ENCODE data around the gene ZNF106. TPM values are rescaled to one million over a fixed set of nuclear protein-coding genes. Genes with fewer than 3 reads are reported as not detected.
A peak's percentile ranks its signal among the peaks of the same experiment; 100 is the strongest.

The ZNF106 gene
- total RNA-seq, 1 donor from 2014 or later, result 57.2 TPM

DNA sequence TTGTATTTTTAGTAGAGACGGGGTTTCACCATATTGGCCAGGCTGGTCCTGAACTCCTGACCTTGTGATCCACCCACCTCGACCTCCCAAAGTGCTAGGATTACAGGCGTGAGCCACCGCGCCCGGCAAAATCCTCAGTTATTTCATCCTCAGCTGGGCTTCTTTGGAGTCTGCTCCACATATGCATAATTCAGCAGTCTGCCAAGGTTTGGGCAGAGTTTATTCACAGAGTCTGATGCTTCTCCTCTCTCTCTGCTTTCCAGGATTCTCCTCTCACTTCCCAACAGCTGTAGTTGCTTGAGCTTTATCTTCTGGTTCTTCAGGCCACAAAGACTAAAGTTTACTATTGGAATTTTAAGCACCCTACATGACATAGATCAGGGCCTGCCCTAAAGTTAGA is 8.2 kb downstream of the ZNF106 start:
- DNase-seq (ENCODE audit: low read depth, low spot score), result no peak

DNA sequence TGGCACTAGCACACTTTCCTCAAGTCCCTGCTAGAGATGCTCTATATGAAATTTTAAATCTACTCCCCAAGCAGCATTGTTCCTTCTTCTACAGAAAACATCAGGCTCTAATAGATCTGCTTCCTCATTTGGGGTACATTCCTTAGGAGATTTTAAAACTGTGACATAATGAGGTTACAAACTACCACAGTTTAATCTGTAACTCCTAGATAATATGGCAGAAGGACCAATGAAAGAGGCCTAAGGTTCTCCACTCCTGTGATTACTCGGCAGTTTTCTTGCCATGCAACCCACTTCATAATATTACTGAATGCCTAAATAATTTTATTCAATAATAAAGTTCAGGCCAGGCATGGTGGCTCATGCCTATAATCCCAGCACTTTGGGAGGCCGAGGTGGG is 16.1 kb downstream of the ZNF106 start:
- no peak for DNase-seq (ENCODE audit: low read depth, low spot score)

DNA sequence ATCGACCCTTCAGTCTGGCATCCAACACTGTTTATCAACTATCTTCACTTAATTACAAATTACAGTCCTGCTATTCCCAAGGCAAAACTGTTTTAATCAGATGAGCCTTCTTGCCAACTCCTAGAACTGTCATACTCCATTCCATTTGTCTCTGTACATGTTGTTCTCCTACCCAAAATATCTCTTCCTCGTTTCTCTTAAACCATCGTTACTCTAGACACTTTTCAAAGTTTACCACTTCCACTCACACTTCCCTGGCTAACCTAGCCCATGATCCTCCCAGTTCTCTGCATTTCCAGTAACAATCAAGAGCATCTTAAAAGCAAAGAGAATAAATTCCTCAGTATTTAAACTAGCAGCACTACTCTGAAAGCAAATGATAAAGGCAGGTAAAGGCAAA is 19.9 kb downstream of the ZNF106 start:
- no peak for DNase-seq (ENCODE audit: low read depth, low spot score)

DNA sequence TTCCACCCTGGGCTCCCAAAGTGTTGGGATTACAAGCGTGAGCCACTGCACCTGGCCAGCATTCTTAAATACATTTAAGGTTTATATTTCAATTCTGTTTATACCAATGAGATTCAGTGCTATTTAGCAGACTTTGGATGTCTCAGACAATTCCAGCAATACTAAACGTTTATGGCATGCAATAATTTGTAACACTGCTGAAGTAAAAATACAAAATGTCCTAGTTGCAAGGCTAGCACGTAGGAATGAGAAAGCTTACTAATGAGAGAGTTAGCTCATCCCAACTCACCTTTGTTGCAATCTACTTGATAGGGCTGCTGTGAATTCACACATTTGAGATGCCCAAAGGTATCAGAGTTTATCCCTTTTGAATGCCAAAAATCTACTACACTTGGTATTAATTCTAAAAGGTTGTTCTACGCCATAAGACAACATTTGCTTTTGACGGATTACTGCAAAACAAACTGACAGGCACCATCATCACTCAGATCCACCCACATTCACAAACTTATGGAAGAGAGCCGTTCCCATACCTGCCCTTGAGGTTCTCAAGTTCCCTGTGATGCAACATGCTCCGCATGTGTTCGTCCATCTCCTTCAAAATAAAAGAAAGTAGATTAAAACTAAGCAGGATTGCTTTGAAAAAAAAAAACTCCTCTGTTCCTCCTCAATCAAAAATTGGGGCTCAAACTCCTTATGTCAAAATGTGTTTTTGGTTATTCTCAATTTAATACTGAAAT is 25.3 kb downstream of the ZNF106 start:
- DNase-seq (ENCODE audit: low read depth, low spot score), result no peak

DNA sequence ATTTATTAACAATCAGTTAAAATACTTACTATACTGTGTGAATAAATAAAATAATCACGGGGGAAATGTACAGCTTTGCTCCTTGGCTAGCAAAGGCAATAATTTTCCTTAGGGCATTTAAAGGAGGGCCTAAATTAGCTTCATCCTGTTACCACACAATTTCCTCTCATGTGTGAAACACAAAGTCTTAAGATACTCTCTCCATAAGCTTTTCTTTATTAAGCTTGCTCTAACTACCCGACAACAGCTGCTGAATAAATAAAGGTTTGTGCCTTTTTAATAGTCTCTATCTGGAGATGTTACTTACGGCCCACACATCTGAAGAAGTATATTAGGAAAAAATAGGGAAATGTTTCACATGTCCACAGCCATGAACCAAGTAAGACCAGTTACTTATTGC is 29.7 kb downstream of the ZNF106 start:
- DNase-seq (ENCODE audit: low read depth, low spot score), result no peak

DNA sequence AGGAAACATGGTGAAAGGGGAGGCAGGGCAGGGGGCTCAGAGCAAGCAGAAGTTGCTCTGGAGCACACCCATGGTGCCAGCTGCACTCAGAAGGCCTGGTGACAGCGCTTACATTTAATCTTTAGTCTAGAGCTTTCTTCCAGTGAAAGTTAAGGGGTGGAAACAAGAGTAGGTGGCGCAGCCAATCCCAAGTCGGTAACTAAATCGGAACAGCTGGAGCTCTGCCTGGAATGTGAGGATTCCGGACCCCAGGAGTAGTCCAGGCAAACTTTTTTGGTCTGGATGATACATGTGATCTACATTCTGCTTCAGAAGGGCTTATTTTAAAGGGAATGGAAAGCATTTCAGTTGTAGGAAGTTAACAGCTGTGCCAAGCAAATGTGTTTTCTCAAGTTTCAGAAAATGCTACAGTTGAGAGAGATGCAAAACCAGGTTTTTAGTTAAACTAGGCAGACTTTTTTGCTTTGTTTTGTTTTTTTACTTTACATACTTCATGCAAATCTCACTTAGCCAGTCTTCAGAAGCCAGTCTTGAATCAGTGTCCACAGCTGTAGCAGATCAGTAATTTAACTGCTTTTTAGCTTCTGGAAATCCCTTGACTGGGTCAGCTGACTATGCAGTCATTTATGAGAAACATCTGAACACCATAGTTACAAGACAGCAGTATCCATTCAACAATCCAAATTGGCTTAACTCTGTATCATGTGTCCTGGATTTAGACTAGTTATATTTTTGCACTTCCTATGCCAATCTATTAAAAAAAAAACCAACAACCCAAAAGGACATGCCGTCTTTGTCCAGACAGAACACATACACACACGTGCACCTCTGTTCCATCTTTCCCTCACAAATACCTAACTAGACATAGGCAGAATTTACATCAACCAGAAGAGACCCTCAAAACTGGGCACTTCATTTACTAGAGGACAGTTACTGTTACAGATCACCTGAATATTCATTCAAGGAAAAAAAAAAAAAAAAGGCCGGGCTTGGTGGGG is 33.2 kb downstream of the ZNF106 start:
- peak; percentile 64 for DNase-seq (ENCODE audit: low read depth, low spot score)

DNA sequence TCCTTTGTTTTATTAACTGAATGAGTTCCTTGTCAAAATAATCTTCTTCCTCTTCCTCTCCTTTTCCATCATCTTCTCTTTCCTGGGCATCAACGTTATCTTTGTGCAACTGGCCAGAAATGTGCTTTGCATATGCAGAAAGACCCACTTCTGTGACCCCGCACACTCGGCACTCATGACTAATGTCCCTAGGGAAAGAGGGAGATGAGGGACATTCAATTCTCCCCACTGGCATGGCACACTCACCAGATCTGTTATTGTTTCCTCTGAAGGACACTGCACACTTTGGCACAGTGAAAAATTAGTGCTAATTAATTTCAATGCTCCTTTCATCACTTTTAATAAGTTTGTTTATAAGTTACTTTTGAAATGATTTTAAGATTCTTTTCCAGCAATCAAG is 34.0 kb downstream of the ZNF106 start:
- no peak for DNase-seq (ENCODE audit: low read depth, low spot score)

DNA sequence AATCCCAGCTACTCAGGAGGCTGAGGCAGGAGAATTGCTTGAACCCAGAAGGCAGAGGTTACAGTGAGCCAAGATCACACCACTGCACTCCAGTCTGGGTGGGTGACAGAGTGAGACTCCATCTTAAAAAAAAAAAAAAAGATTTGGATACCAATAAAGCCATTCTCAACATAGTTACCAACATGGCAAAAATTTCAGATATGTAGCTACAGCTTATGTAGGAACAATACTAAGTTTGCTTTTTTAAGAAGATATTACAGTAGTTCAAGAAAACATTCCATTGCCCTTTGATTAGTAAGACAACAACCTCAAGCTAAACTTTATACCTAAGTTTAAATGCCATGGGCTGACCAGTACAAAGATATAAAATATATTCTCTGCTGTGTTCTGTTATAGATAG is 34.4 kb downstream of the ZNF106 start:
- no peak for DNase-seq (ENCODE audit: low read depth, low spot score)

DNA sequence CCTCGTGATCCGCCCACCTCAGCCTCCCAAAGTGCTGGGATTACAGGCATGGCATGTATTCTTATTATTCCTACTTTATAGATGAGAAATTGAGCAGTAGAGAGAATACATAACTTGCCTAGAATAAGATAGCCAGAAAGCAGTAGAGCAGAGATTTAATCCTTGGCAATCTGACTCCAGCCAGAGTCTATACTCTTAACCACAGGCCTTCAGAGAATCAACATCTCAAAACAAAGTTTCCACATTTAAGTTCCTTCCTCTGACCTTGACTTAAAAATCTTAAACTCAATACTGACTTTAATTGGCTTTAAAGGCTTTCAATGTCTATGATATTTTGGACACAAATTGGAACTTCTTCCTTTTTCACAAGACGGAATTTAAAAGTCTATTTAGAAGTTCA is 37.1 kb downstream of the ZNF106 start:
- no peak for DNase-seq (ENCODE audit: low read depth, low spot score)

DNA sequence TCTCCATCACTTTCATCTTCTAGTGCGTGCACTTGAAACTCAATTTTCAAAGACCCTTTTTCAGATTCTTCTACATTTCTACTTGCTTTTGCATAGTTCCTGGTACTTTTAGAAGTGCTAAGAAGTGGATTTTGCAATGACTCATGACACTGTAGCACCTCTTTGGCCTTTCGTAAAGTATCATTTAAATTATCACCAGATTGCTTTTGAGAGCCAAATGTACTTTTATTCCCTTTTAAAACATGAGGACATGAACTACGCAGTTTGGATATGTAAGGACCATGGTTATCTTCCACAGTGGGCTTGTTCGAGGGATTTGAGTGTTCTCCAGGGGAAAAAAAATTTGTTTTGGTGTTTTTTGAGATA is 40.5 kb downstream of the ZNF106 start:
- no peak for DNase-seq (ENCODE audit: low read depth, low spot score)

DNA sequence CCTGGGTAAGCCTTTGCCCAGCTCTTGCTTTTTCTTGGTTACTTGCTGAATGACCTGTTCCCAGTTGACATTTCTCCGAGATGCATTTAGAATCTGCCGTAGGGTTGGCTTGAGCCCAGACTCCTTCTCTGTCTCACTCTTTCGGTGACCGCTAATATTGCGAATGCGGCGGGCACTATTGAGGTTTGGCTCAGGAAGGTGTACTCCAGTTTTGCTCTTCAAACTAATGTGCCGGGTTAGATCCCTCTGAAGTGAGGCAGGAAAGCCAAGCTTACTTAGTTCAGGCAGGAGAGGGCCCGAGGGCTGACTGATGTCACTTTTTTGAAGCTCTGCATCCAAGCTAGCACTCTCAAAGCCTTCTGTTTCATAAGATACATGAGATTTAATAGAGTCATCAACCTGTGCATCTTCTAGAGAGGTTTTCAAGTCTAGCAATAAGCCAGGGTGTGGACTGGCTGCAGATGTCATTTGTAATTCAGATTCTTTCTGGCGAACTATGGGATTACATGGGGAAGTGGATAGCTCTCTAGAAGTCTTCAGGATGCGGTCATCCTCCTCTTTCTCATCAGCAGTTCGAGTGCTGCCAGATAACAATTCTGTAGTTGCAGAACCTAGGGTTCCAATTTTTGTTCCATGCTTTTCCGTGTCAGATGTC is 41.0 kb downstream of the ZNF106 start:
- no peak for DNase-seq (ENCODE audit: low read depth, low spot score)

DNA sequence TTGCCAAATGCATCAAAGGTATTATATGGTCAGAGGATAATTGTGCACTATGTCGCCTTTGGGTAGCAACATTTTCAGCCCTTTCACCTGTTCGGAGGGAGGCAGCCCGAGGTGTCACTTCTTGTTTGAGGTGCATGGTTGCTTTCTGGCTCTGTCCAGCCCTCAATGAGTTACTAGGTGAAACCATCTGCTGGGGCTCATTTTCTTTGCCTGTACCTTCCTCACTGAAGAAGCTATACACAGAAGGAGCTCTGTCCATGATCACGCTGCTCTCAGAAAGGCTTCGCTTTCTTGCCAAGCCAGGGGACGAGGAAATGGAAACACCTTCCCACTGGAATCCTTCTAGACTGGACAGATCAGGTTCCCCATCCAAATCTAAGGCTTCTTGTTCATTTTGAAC is 42.7 kb downstream of the ZNF106 start:
- no peak for DNase-seq (ENCODE audit: low read depth, low spot score)

DNA sequence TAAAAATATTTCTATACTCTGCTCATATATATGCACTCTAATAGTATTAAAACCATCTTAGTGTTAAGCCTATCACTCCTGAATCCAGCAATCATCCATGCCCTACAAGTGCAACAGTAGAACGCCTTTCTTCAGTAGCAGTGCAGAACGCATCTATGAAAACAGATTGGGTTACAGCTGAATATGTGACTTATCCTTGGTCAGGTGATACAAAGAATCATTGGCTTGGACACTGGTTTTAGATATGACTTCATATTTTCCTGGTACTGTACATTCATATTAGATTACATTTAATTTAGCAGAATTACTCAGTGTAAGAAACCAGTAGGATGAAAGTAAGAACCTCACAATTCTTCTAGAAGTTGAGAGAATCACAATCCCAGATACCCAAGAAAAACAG is 43.3 kb downstream of the ZNF106 start:
- no peak for DNase-seq (ENCODE audit: low read depth, low spot score)

DNA sequence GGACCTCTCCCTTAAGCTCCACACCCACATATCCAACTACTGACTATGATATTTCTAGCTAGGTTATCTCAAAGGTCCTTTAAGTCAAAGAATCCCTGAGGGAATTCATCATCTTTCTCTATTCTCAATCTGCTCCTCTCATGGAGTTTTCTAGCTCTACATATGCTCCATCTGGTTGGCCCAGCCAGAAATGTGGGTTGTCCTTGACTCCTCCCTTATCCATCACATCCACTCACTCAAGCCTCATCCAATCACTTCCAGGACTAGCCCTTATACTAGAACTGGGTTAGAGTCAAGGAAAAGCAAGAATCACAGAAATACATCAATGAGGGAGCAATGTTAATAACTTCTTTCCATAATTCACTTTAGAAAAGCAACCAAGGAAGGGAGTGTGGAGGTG is 45.4 kb downstream of the ZNF106 start:
- no peak for DNase-seq (ENCODE audit: low read depth, low spot score)

DNA sequence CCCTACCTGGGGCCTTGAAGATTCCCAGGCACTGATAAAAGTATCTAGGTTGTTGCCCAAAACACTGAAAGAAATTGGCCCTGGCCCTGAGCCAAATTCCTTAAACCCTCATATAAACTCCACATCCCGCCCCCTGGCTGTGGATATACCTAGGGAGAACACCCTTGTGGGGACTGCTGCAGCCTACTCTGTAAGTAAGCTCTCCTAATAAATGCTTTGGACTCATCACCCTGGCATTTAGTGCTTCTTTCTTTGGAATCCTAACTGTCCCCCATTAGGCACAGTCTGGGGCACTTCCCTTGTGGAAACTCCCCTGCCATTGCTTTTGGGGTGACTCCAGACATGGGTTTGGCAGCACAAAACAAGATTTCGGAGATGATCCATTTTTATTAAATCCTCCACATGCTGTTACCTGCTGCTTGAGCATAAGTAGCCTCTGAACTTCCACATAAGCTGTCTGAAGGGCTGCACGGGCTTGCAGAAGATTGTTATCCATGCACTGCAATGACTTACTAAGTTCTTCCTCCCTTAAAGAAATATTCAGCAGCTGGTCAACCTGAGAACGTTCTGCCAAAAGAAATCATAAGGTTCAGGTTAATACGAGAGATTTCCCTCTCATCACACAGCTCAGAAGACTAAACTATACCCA is 46.4 kb downstream of the ZNF106 start:
- no peak for DNase-seq (ENCODE audit: low read depth, low spot score)

DNA sequence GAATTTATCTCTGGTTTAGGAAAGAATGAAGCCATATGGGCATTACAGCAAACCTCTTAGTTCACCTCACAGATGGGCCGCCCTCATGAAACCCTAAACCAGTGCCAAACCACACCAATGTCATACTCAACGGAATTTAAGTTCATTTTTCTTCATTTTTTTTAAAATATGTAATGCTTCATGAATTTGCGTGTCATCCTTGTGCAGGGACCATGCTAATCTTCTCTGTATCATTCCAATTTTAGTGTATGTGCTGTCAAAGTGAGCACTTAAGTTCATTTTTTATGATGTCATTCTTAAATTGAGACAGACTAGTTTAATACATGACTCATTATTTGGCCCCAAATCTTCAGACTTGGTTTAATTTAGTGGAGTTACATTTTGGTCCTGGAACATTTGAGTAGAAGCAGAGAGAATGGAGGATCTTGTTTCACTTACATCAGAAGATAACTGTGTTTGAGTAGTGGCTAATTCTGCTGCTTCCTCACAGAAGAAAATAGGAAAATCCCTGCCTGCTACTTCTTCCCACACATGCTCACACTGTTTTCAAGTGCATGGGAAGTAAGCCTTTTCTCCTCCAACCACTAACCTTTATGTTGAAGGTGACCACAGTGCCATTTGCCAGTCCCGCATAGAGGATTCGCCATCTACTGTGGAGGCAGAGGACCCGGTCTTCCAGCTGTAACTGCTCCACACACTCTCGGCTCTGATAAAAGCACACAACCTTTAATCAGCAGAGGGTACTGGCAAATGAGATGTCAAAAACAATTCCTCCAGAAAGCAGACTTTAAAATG is 63.3 kb downstream of the ZNF106 start:
- no peak for DNase-seq (ENCODE audit: low read depth, low spot score)

DNA sequence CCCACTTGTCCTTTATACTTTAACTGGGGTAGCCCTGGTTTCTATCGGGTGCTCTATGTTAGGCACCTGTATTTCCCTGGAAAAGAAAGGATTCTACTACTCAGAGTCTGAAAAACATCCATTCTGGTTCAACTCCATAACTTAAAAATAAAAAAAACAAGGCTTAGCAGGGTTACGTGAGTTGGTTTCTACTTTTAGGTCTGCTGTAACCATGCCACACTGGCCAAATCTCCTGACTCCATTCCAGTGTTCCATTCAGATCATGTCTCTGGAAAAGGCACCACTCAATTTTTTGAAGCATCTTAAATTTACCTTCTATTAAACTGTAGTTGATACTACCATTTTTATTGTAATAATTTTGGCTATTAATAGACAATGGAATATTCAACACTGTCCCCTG is 69.6 kb downstream of the ZNF106 start:
- no peak for DNase-seq (ENCODE audit: low read depth, low spot score)

DNA sequence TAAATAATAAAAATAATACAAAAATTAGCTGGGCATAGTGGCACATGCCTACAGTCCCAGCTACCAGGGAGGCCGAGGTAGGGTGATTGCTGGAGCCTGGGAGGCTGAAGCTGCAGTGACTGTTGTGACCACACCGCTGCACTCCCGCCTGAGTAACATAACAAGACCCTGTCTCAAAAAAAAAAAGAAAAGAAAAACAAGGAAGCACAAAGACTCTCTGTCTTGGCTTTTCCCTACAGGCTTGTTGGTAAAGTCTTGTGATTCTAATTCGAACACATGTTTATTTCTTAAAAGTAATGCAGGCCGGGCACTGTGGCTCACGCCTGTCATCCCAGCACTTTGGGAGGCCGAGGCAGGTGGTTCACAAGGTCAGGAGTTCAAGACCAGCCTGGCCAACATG is 71.6 kb downstream of the ZNF106 start:
- DNase-seq (ENCODE audit: low read depth, low spot score), result no peak

DNA sequence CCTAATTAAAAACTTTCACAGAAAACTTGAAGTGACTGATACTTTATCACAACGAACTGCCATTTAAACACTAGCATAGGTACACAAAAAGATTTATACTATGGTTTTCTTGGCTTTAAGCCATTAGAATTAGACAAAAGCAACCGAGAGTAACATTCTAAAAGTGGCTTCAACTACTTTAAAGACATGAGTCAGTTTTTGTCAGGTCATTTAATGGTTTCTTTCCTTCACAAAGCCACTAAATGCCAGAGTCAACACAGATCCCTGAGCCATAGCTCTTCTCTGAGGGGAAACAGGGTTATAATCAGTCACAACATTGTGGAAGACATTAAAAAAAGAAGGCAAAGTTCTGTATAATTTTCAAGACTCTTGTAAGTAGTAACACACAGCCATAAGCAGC is 77.0 kb downstream of the ZNF106 start:
- no peak for DNase-seq (ENCODE audit: low read depth, low spot score)

DNA sequence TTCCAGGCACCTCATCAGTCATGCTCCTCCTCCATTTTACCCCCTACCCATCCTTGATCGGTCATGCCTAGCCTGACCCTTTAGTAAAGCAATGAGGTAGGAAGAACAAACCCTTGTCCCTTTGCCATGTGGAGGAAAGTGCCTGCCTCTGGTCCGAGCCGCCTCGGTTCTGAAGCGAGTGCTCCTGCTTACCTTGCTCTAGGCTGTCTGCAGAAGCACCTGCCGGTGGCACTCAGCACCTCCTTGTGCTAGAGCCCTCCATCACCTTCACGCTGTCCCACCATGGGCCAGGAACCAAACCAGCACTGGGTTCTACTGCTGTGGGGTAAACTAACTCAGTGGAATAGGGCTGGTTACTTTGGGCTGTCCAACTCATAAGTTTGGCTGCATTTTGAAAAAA is 79.1 kb downstream of the ZNF106 start:
- DNase-seq (ENCODE audit: low read depth, low spot score), result no peak

DNA sequence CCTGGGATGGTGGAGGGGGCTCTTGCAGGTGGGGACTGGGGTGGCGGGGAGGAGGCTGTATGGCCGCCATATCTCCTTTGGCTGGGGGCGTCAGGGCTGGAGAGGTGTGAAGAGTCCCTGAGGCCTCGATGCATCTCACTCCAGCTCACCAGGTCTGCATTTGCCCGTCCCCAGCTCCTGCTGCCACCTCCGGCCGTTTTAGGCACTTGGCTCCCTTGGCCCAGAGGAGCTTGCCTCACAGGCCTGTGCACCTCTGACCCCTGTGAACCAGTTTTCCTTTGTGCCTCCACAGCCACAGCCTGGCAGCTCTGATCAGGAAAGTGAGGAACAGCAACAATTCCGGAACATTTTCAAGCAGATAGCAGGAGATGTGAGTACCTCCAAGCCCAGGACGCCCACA is 81.9 kb downstream of the ZNF106 start:
- no peak for DNase-seq (ENCODE audit: low read depth, low spot score)
